SK-MEL-5 (cell line): ENCODE results near the gene AGRP. TPM values are rescaled to one million over a fixed set of nuclear protein-coding genes. Genes with fewer than 3 reads are reported as not detected.

ENCODE experiments used
- DNase-seq: peaks from one replicate; pipeline ENCODE4 v3.0.0-alpha.2; 2016; ENCODE audit warnings: low read depth, low spot score
- in situ Hi-C: cut with HindIII; loops from 2 replicates; pipeline ENCODE4 v1.10.0; 2016; ENCODE audit warnings: low sequenced_read_pairs, high pct_unique_total_duplicates, low pct_unique_long_range_greater_than_20kb
- total RNA-seq: library from RNA; depleted of rRNA; stranded (reverse); fragments of >200 nt; shearing (Covaris generic); gene quantifications from 2 replicates; pipeline ENCODE4 v1.2.3, GENCODE V29; 2014

AGRP gene
- total RNA-seq, 1 experiment from 2014 or later, result not detected

DNA sequence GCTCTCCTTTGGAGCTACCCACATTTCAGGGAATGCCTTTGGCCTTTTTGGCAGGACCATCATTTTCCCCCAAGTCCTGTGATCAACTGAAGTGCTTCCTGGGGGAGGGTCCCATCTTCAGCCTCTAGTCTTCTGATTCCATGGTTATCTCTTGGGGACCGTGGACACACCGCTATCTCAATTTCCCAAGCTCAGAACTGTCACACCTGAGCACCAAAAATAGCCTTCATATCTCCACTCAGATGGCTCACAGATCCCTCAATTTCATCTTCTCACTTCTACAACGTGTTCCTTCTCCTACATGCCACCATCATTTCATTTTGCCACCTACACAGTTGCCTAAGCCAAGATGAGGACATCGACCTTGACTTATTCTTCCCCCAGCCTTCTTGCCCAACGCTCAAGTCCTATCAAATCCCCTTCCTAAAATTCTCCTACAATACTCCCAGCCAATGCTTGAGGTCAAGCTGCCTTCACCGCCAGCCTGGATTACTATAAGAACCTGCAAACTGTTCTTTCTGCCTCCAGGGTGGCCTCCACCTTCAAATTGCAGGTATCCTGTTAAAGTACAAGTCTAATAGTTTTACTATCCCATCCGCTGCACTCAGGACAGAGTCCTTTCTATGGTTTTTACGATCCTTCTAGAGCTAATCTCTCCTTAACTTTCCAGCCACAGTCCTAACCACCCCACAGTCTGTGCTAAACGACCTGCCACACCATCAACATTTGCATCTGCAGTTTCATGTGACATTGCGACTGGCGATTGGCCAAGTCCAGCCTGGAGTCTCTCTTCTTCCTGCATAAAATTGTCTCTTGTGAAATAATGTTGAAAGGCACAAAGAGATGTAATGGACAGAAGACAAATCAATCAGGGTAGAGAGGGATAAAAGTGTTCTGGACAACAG, 8.5 kb downstream of the AGRP start:
- DNase-seq, result no peak
- in situ Hi-C loops, result no loop called here

DNA sequence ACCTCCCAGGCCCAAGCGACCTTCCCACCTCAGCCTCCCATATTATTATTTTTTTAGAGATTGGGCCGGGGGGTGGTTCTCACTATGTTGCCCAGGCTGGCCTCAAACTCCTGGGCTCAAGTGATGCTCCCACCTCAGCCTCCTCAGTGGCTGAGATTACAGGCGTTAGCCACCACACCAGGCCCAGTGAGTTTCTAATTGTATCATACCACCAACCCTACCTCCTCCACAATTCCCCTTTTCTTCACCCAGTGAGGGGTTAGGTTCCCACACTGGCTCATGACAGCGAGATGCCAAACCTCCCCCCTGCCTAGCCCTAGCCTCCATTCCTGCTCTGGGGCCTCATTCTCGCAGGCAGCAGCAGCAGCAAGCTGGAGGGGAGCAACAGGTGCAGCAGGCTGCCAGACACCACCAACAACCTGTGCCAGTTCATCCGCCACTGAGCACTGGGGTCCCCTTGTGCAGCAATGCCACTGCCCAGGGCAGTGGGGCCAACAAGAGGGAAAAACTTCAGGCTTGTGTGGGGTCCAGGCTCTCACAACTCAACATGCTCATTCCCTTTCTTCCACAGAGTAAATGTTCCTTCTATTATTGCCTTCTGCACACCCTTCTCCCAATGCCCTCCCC, 11.5 kb downstream of the AGRP start:
- in situ Hi-C loops, result no loop called here
- DNase-seq, result no peak

DNA sequence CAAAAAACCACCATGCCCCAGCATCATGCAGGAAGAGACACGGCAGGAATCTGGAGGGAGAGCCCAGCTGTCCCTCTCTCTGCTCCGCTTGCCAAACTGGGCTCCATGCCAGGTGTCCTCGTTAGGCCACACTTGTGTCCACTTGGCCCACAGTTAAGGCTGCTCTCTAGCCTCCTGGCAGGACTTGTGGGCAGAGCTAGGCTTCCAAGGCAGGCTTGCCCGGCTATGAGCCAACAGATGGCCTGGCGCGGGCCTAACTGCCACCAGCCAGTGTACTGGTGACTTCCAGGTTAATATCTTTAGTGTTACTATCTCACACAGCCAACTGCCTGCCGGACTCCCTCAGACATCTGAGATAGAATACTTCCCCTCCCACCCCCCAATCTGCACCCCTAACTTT, 13.0 kb downstream of the AGRP start:
- in situ Hi-C loops, result no loop called here
- no peak for DNase-seq

DNA sequence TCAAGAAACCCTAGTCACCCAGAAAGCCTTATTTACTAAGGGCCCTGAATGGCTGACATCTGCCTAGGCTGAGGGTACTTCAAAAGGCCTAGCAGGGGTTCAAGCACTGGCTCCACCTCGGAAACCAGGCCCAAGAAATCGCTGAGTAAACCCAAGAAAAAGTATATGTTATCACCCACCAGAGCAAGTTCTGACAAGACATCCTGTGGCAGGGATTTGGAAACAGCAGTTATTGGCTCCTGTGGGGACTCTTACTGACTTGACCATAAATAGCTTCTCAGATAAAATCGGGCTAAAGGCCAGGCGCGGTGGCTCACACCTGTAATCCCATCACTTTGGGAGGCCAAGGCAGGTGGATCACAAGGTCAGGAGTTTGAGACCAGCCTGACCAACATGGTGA, 14.6 kb downstream of the AGRP start:
- in situ Hi-C loops, result no loop called here
- no peak for DNase-seq

DNA sequence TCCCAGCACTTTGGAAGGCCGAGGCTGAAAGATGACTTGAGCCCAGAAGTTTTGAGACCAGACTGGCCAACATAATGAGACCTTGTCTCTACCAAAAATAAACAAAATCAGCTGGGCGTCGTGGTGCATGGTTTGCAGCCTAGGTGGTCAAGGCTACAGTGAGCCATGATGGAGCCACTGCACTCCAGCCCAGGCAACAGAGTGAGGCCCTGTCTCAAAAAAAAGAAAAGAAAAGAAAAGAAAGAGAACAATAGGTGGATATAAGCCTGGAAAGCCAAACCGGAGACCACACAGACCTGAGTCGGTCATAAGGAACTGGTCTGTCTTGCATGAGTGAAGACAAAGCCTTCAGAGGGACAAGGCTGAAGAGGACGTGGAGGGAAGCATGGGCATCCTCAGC, 16.8 kb downstream of the AGRP start:
- no peak for DNase-seq
- in situ Hi-C loops, result no loop called here

DNA sequence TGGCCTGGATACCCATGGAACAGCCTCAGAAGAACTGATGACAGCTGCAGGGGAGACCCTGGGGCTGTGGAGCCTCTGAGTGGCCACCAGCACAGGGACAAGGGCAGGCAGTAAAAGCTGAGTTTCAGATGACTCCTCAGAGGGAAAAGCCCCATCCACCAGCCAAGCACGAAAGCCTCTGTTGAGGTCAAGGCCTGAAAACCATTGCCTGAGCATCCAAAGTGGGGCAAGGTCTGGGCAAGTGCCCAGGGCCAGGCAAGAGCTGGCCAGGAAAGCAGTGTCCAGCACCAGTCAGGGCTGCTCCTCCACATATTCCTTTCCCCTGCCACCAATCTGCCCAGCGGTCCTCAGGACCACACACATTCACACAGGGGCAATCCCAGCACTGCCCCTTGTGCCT, 18.8 kb downstream of the AGRP start:
- DNase-seq, result no peak
- in situ Hi-C loops, result no loop called here

DNA sequence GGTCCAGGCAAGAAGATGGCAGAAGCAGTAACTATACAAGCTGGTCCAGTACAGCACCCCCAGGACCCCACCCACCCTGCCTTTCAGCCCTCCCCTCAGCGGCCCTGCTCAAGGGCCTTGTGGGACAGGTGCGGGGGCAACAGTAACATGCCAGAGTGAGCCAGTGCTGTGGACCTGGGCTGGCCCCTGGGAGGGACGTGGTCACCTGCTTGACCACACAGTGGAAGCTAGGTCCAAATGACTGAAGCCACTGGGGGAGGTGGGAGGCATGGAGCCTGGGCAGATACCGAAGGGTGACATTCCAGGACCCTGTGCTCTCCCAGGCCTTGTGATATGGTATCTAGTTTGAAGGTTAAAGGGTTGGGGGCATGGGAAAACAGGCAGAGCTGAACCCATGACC, 19.7 kb downstream of the AGRP start:
- in situ Hi-C loops, result no loop called here

DNA sequence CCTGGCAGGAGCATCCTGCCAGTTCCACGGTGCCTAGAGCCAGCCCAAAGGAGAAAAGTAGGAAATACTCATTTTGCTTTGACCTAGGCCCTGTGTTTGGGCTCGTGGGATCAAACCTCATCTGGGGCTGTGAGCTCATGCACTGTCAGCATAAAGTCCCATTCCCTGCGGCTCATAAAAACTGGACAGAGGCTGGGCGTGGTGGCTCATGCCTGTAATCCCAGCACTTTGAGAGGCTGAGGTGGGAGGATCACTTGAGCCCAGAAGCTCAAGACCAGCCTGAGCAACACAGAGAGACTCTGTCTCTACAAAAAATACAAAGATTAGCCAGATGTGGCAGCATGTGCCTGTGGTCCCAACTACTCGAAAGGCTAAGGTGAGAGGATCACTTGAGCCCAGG, 20.3 kb downstream of the AGRP start:
- no peak for DNase-seq
- in situ Hi-C loops, result no loop called here

More for the DNA sequence above, 19.7 kb downstream of the AGRP start:
- no peak for DNase-seq

DNA sequence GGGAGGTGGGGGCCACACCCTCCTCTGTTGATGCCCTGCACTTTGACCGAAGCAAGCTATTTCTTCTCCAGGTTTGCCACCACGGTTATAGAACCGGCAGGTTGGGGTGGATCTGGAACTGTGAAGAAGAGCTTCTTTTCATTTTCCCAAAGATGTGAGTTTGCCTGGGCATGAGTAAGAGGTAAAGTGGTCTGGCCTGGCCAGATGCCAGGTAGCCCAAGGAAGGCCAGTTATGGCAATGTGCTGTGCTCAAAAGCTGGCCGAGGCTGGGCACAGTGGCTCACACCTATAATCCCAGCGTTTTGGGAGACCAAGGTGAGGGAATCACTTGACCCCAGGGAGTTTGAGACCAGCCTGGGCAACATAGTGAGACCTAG, 21.1 kb downstream of the AGRP start:
- no peak for DNase-seq
- in situ Hi-C loops, result no loop called here

DNA sequence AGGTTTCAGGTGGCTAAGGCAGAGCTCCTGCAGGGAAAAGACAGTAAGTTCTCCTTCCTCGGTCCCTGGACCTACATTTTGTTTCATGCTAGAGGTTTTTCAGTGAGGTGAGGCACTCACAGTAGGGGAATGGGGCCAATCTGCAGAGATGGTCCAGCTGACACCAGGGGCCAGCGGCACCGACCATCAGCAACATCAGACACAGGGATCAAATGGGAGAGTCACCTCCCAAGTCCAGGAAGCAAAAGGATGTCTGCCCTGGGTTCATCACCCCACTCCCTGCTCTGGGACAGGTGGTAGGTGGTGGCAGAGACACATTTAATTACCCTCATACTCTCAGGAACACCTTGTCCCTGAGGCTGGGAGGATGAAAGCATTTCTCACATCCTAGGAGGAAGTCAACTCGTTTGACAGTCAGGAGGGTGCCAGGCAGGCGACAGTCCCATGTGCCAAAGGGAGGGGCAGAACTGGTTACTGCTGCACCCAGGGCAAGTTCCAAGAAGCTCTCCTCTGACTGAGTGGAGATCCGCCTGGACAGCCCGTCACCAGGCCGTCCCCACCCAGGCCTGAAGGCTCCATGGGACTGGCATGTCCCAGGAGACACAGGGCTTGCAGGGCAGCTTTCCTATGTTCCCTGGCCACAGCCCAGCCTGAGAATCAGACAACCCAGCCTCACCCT, 21.6 kb downstream of the AGRP start:
- in situ Hi-C loops, result no loop called here
- no peak for DNase-seq

DNA sequence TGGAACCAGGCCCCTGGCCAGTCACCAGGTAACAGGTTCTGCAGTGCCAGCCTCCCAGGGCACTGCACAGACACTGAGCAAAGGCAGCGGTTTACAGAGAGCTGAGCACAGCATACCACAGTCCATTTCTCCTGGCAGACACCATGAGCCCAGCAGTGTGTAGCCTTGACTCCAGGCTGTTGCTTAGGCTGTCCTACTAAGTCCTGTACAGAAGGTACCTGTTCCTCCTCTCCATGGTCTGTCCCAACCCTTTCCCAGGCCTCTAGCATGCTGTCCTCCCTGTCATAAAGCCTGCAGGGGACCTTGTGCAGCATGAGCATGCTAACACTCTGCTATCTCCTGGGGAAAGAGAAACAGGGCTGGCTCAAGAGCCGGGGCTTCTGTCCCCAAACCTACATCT, 22.4 kb downstream of the AGRP start:
- in situ Hi-C loops, result no loop called here
- DNase-seq, result no peak

DNA sequence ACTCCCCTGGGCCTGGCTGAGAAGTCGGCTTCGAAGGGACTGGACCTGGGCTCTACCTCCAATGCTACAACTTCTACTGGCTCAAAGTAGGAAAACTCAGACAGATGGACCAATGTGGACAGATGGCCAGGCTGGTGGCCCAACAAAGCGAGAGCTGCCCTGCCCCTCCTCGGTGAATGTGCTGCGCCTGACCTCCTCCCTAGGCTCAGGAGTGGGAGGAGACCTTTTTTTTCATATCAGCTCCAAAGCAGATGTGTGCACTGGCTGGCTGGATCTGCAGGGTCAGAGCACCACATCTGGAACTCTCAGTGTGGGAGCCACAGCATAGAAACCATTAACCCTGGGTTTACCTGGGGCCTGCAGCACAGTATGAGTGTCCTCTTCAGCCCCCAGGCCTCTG, 23.2 kb downstream of the AGRP start:
- in situ Hi-C loops, result no loop called here
- DNase-seq, result no peak

DNA sequence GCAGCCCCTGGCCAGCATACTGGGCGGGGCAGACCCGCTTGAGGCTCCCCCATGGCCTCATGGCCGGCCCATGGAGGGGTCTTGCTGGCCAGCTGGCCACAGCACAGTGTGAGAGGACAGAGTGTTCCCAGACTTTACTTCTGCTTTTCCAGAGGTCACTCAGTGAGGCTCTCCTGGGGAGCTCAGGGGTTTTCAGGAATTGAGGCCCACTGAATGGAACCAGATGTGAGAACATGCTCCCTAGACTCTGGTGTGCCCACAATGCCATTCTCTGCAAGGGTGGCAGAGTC, 23.5 kb downstream of the AGRP start:
- in situ Hi-C loops, result no loop called here
- DNase-seq, result no peak

DNA sequence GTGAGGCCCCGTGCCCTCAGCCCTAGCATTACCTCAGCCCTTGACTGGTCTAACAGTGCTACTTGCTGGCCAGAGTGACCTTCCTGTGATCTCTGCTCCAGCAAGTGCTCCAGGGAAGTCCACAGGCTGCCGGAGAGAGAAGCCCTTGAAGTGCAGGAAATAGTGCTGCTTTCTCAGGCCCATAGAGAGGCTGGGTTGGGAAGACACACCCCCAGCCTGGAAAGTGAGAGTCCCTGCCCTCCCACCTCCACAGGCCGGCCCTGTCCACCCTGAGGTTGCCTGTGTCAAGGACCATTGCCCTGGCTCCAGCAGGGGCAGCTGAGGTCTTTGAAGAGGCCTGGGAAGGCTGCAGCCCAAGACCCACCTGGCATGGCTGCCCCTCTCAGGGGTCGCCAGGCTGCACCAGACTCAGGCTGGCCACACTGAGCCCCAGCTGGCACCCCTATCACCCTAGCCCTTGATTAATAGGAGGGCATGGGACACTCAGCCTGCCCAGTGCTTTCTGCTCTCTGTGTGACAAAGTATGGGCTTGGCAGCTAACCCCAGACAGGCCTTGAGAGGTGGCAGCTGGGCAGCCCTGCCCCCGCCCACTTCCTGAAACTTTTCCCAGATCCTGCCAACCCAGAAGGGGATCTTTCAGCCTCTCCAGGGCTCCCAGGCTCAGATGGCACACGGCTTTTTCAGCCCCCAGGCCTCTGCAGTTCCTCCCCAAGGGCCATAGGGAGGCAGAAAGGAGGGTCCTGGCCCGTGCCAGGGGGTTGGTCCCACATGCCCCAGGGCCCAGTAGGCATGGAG, 24.1 kb downstream of the AGRP start:
- DNase-seq, result no peak
- in situ Hi-C loops, result no loop called here

DNA sequence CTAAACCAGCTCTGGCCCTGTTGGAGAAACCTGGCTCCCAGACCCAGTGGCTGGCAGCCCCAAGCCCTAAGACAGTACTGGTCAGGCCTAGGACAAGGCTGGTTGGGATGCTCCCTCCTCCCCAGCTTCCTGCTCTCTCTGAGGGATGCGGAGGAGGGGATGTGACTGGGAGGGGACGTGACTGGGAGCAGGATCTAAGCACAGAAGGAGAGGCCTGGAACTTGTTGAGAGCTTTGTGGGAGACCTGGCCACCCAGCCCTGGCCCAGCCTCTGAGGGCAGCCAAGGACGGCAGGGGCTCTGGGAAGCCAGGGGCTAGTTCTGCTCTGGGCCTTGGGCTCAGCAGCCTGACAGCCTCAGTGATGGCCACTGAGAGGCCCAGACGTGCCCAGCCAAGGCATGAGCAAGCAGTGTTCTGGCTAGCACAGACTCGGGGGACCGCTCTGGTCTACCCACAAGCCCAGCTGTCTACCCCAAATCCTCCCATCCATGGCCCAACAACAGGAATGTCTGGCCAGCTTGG, 25.2 kb downstream of the AGRP start:
- in situ Hi-C loops, result no loop called here

DNA sequence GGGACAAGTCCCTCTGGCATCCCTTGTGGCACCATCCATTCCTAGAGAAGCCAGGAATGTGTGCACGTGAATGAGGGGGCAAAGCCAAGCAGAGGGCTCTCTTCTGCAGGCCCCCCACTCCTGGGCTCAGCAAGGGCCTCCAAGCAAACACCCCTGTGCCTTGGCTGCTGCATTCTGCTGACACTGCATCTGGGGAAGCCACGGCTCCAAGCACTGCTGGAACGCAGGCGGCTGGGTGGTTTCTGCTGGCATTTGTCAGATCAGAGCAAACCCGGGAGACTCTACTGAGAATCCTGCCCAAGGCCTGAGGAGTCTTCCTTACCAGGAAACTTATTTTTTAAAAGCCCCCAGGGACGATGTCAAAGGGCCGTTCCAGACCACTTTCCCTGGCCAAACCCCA, 25.7 kb downstream of the AGRP start:
- no peak for DNase-seq
- in situ Hi-C loops, result no loop called here

More for the DNA sequence above, 25.2 kb downstream of the AGRP start:
- DNase-seq, result no peak

DNA sequence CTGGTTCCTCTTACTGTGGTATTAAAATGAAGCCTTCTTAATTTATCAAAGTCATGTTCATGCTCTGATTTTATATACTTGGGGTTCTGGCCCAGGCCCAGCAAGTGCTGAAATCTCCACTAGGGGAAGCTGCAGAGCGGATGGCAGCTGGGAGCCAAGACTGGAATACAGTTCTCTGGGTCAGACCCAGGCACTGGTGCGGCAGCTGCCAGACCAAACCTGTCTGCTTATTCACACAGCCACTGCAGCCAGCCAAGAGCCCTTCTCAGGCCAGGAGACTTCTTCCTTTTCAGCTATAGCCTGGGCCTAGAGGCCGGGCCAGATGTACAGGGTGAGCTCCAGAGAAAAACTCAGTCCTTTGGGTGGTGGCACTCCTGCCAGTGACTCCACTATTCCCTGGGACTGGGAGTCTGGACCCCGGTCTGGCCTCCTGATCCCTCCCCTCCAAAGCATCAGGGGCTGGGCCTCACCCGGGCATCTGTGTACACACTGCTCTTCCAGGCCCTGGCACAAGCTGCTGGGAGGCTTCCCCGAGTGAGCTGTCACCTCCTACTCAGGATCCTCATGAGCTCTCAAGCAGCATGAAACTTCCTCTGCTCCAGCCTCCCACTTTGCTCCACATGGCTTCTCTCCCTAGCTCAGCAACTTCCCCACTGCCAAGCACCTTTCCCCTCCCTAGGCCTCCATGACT, 26.8 kb downstream of the AGRP start:
- in situ Hi-C loops, result no loop called here
- DNase-seq, result peak; percentile 13
